Astrocyte (in vitro differentiated cells and primary cell): ENCODE results near the gene FIGN. TPM values are rescaled to one million over a fixed set of nuclear protein-coding genes. Genes with fewer than 3 reads are reported as not detected.

Source experiments
- DNase-seq: peaks from one replicate; pipeline ENCODE4 v3.0.0-alpha.2; 2010; ENCODE audit warnings: low read depth
- FAIRE-seq: peaks from 2 replicates; lab custom pipeline; 2011; peaks lifted over from hg19 to GRCh38; lab: Jason Lieb, UNC
- H2AFZ ChIP-seq: 2 replicates; pipeline ENCODE4 v1.6.0; 2012; ENCODE audit warnings: low read depth, low read length, inconsistent platforms
- H3K27ac ChIP-seq: 2 replicates; pipeline ENCODE4 v1.5.1; 2011; ENCODE audit warnings: low read depth, low read length, inconsistent platforms
- H3K27me3 ChIP-seq: 2 replicates; pipeline ENCODE4 v1.6.0; 2011; ENCODE audit warnings: low read length, inconsistent platforms; ENCODE audit not compliant: insufficient read depth
- H3K36me3 ChIP-seq: 2 replicates; pipeline ENCODE4 v1.5.1; 2011; ENCODE audit warnings: low read length, inconsistent platforms; ENCODE audit not compliant: insufficient read depth
- H3K4me1 ChIP-seq: 2 replicates; pipeline ENCODE4 v1.5.1; 2011; ENCODE audit warnings: low read length, inconsistent platforms; ENCODE audit not compliant: insufficient read depth
- H3K4me2 ChIP-seq: 2 replicates; pipeline ENCODE4 v1.6.0; 2012; ENCODE audit warnings: low read length, inconsistent platforms
- H3K4me3 ChIP-seq: 2 replicates; pipeline ENCODE4 v1.5.1; 2011; ENCODE audit warnings: low read depth, mild to moderate bottlenecking, low read length, inconsistent platforms; ENCODE audit not compliant: insufficient read depth
- H3K79me2 ChIP-seq: 2 replicates; pipeline ENCODE4 v1.6.0; 2012; ENCODE audit warnings: mild to moderate bottlenecking, low read length, inconsistent platforms; ENCODE audit not compliant: insufficient read depth
- H3K9ac ChIP-seq: 2 replicates; pipeline ENCODE4 v1.6.0; 2012; ENCODE audit warnings: mild to moderate bottlenecking, low read length, inconsistent platforms
- H3K9me3 ChIP-seq: 2 replicates; pipeline ENCODE4 v1.5.1; 2012; ENCODE audit warnings: low read depth, mild to moderate bottlenecking, low read length, inconsistent platforms; ENCODE audit not compliant: insufficient read depth
- H4K20me1 ChIP-seq: 2 replicates; pipeline ENCODE4 v1.6.0; 2012; ENCODE audit warnings: low read length, inconsistent platforms; ENCODE audit not compliant: insufficient read depth
- H3K27ac Mint-ChIP-seq: one replicate; pipeline ENCODE4 v1.8.0; 2021; ENCODE audit warnings: mild to moderate bottlenecking, mixed read lengths; ENCODE audit not compliant: unreplicated experiment
- H3K27me3 Mint-ChIP-seq: one replicate; pipeline ENCODE4 v1.8.0; 2021; ENCODE audit warnings: low read depth, mixed read lengths; ENCODE audit not compliant: unreplicated experiment
- H3K36me3 Mint-ChIP-seq: one replicate; pipeline ENCODE4 v1.8.0; 2021; ENCODE audit warnings: low read depth, mixed read lengths; ENCODE audit not compliant: unreplicated experiment
- H3K4me1 Mint-ChIP-seq: one replicate; pipeline ENCODE4 v1.8.0; 2021; ENCODE audit warnings: low read depth, mixed read lengths; ENCODE audit not compliant: unreplicated experiment
- H3K4me3 Mint-ChIP-seq: one replicate; pipeline ENCODE4 v1.8.0; 2021; ENCODE audit warnings: mild to moderate bottlenecking, moderate library complexity, mixed read lengths; ENCODE audit not compliant: unreplicated experiment
- H3K9me3 Mint-ChIP-seq: one replicate; pipeline ENCODE4 v1.8.0; 2021; ENCODE audit warnings: mild to moderate bottlenecking, mixed read lengths; ENCODE audit not compliant: unreplicated experiment
- EZH2 ChIP-seq: IDR thresholded peaks from 2 replicates; pipeline ENCODE4 v1.6.1; 2012; ENCODE audit warnings: mild to moderate bottlenecking, low read length, inconsistent platforms; ENCODE audit not compliant: insufficient read depth
- total RNA-seq: library from RNA; stranded (reverse); gene quantifications from 2 replicates; pipeline ENCODE4 v1.2.1, GENCODE V29; 2021
- TF ChIP-seq, protein P1 (sequence below): IDR thresholded peaks from 2 replicates; pipeline ENCODE4 v1.5.1; 2011; ENCODE audit warnings: low read depth, mild to moderate bottlenecking, inconsistent platforms, low read length, moderate library complexity; ENCODE audit not compliant: insufficient read depth

The FIGN gene
- total RNA-seq, 1 donor from 2014 or later: 30.3 TPM

DNA sequence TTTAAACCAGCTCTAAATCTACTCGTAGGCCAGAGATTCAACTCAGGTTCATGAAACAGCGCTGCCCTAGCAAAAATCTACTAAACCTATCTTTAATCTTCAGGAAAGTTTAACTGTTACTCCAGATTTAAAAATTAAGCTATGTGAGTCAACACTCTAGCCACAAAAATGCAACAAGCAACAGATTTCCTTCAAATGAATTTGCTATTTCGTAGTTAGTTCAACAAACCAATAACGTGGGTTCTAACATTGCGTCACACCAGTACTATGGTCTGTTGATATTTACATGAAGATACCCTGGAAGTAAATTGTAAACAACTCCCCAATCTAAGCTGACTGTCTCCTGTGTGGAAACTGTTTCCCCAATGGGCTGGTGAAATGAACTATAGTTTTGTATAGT is 71.2 kb downstream of the FIGN start:
- FAIRE-seq (peak; percentile 26), DNase-seq (peak; percentile 93)
- H3K27me3 ChIP-seq: no peaks in the 10 kb centered on the region
- no peaks in the 10 kb centered on the region for H3K27me3 Mint-ChIP-seq
- no peak overlapping the region for H2AFZ ChIP-seq
- no peaks in the 10 kb centered on the region for H3K79me2 ChIP-seq
- H3K9me3 Mint-ChIP-seq: peaks cover 4% of the 10 kb centered on the region
- peaks cover 8% of the 10 kb centered on the region for H3K36me3 Mint-ChIP-seq
- peaks cover 56% of the 10 kb centered on the region for H3K4me1 Mint-ChIP-seq
- no peak overlapping the region for H3K4me3 ChIP-seq
- H3K4me3 Mint-ChIP-seq: no peak overlapping the region
- TF ChIP-seq, protein P1, sequence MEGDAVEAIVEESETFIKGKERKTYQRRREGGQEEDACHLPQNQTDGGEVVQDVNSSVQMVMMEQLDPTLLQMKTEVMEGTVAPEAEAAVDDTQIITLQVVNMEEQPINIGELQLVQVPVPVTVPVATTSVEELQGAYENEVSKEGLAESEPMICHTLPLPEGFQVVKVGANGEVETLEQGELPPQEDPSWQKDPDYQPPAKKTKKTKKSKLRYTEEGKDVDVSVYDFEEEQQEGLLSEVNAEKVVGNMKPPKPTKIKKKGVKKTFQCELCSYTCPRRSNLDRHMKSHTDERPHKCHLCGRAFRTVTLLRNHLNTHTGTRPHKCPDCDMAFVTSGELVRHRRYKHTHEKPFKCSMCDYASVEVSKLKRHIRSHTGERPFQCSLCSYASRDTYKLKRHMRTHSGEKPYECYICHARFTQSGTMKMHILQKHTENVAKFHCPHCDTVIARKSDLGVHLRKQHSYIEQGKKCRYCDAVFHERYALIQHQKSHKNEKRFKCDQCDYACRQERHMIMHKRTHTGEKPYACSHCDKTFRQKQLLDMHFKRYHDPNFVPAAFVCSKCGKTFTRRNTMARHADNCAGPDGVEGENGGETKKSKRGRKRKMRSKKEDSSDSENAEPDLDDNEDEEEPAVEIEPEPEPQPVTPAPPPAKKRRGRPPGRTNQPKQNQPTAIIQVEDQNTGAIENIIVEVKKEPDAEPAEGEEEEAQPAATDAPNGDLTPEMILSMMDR: no peak
- TF ChIP-seq EZH2: no peak
- H4K20me1 ChIP-seq: no peaks in the 10 kb centered on the region
- peak overlapping the region; percentile 36 for H3K4me2 ChIP-seq
- H3K27ac Mint-ChIP-seq: no peak overlapping the region
- peak overlapping the region; percentile 43 for H3K27ac ChIP-seq
- no peaks in the 10 kb centered on the region for H3K36me3 ChIP-seq
- no peak overlapping the region for H3K9ac ChIP-seq
- peaks cover 43% of the 10 kb centered on the region for H3K4me1 ChIP-seq
- no peaks in the 10 kb centered on the region for H3K9me3 ChIP-seq

DNA sequence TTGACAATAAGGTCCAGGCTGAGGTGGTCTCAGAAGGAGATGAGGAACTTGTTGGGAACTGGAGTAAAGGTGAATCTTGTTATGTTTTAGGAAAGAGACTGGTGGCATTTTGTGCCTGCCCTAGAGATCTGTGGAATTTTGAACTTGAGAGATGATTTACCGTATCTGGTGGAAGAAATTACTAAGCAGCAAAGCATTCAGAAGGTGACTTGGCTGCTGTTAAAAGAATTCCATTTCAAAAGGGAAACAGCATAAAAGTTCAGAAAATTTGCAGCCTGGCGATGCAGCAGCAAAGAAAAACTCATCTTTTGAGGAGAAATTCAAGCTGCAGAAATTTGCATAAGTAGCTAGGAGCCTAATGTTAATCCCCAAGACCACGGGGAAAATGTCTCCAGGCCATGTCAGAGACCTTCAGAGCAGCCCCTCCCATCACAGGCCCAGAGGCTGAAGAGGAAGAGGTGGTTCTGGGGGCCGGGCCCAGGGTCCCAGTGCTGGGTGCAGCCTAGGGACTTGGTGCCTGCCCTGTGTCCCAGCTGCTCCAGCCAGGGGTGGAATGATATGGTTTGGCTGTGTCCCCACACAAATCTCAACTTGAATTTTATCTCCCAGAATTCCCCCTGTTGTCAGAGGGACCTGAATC is 73.5 kb downstream of the FIGN start:
- H3K27me3 Mint-ChIP-seq: no peaks in the 10 kb centered on the region
- H3K27ac ChIP-seq: peak overlapping the region; percentile 37
- H3K79me2 ChIP-seq: no peaks in the 10 kb centered on the region
- H3K36me3 ChIP-seq: no peaks in the 10 kb centered on the region
- DNase-seq: peak; percentile 82
- H3K9ac ChIP-seq: no peak overlapping the region
- H3K27ac Mint-ChIP-seq: peak overlapping the region; percentile 73
- peaks cover 40% of the 10 kb centered on the region for H3K4me1 ChIP-seq
- H3K27me3 ChIP-seq: no peaks in the 10 kb centered on the region
- FAIRE-seq: no peak
- H3K9me3 ChIP-seq: no peaks in the 10 kb centered on the region
- H3K4me1 Mint-ChIP-seq: peaks cover 64% of the 10 kb centered on the region
- peaks cover 8% of the 10 kb centered on the region for H3K36me3 Mint-ChIP-seq
- no peak overlapping the region for H2AFZ ChIP-seq
- no peaks in the 10 kb centered on the region for H4K20me1 ChIP-seq
- peaks cover 4% of the 10 kb centered on the region for H3K9me3 Mint-ChIP-seq
- H3K4me3 Mint-ChIP-seq: peak overlapping the region; percentile 18
- TF ChIP-seq, protein P1: no peak
- TF ChIP-seq EZH2: no peak
- H3K4me3 ChIP-seq: no peak overlapping the region
- H3K4me2 ChIP-seq: peak overlapping the region; percentile 74

DNA sequence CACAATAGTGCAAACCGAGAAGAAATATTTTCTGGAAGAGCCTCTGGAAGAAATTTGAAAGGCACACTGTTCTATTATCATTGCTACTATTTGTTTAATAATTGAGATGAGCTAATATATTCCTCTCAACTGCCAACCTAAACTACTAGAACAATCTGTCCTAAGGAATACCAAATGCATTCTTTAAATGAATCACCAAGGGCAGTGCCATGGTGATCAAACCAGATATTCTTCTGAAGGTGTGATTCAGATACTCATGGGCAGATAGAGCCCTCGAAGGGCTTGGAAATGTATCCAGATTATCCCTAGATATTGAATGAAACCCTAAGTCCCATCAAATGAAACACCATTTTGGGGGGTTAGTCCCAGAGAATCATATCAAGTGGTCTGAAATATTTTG is 76.6 kb downstream of the FIGN start:
- TF ChIP-seq, protein P1: no peak
- no peak for TF ChIP-seq EZH2
- Histone ChIP-seq H3K4me1 (peaks cover 37% of the 10 kb centered on the region), H3K9me3 (no peaks in the 10 kb centered on the region), H3K27me3 (no peaks in the 10 kb centered on the region), H4K20me1 (no peaks in the 10 kb centered on the region), H3K79me2 (no peaks in the 10 kb centered on the region), H3K9ac (no peak overlapping the region), H3K4me3 (no peak overlapping the region), H3K27ac (no peak overlapping the region), H3K4me2 (no peak overlapping the region), H3K36me3 (no peaks in the 10 kb centered on the region), H2AFZ (no peak overlapping the region)
- FAIRE-seq: peak; percentile 17
- DNase-seq: peak; percentile 28
- Mint-ChIP-seq H3K27me3 (no peaks in the 10 kb centered on the region), H3K36me3 (peaks cover 8% of the 10 kb centered on the region), H3K4me1 (peaks cover 52% of the 10 kb centered on the region), H3K4me3 (no peak overlapping the region), H3K9me3 (peaks cover 4% of the 10 kb centered on the region), H3K27ac (no peak overlapping the region)
